ENCODE measurements around the gene UBE2J2. TPM values are rescaled to one million over a fixed set of nuclear protein-coding genes. Genes with fewer than 3 reads are reported as not detected.

The UBE2J2 gene
- total RNA-seq, 2 donors from 2014 or later: 23.6 to 39.2 TPM

DNA sequence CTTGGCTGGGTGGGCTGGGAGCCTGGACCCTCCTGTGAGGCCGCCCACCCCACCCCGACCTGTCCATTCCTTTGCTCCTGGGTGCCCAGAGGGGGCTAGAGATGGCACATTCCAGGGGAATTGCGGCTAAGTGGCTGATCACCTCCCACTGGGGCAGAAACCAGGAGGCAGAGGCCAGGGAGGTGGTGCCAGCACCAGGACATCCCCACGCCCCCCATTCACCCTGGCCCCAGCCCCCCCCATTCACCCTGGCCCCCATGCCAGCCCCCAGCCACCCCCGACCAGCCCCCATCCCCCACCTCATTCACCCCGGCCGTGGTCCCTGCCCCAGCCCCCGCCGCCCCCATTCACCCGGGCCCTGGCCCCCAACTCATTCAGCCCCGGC is 33.3 kb downstream of the UBE2J2 start:
- intact Hi-C loops (cut with DNase I): no loop called here
- ATAC-seq: no peak
- WGBS, 2 donors: 37% methylated on average over 6 of the region's 11 CpGs; no CpG with 5 or more reads in 1 of the 2 donors
- H3K4me3 ChIP-seq: no peak overlapping the region
- H3K27me3 ChIP-seq: peaks cover 0 to 5% of the 10 kb centered on the region in 2 donors
- no peak for DNase-seq
- TF ChIP-seq POLR2A (IDR thresholded peaks at IDR 0.05): no peak
- no peak for TF ChIP-seq CTCF (IDR thresholded peaks at IDR 0.05)
- no peaks in the 10 kb centered on the region for H3K9me3 ChIP-seq
- H3K27ac ChIP-seq: no peak overlapping the region
- peaks cover 13% of the 10 kb centered on the region for H3K4me1 ChIP-seq
- no peaks in the 10 kb centered on the region for H3K36me3 ChIP-seq (replicated peaks in 1 of 2; ENCODE audit: insufficient read depth in 1 of 2, low read depth in 2 of 2)

DNA sequence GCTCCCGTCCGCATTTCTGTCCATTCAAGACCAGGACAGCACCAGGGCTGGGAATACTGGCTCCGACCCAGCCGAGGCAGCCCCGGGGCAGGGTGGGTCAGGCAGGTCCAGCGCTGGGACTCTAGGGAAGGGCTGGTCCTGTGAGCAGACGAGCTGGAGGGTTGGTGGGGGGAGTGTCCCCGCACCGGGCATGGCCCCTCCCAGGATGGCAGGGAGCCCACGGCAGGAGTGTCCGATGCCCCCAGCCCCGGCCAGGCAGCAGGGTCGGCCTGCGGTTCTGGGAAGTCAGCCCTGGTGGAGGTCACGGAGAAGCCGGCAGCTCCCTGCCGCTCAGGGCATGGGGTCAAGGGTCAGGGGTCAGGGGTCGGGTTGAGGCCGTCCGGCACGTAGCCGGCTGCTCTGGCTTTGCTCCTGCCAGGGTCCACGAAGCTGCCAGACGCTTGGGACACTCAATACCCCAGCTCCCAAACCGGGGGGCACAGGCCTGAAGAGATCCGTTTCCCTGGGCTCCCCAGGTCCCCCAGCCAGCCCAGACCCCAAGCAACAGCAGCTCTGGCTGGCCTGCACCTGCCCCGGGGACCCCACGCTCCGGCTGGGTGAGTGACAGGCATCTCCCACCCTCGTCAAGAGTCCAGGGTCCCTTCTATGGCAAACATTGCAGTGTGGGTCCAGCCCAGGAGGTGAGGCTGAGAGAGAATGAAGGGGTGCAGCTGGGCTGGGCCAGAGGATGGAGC is 33.9 kb downstream of the UBE2J2 start:
- TF ChIP-seq POLR2A (IDR thresholded peaks at IDR 0.05) (no peak), CTCF (IDR thresholded peaks at IDR 0.05) (no peak)
- Histone ChIP-seq H3K27me3 (peaks cover 0 to 5% of the 10 kb centered on the region in 2 donors), H3K4me3 (no peak overlapping the region), H3K9me3 (no peaks in the 10 kb centered on the region), H3K4me1 (peaks cover 13% of the 10 kb centered on the region), H3K27ac (no peak overlapping the region), H3K36me3 (replicated peaks in 1 of 2; ENCODE audit: insufficient read depth in 1 of 2, low read depth in 2 of 2) (no peaks in the 10 kb centered on the region)
- DNase-seq: no peak
- ATAC-seq: no peak
- intact Hi-C loops (cut with DNase I): no loop called here
- WGBS, 2 donors: 39% methylated on average over 30 of the region's 30 CpGs; no CpG with 5 or more reads in 1 of the 2 donors

GRCh38 chr1:1239227-1239613 is 34.4 kb downstream of the UBE2J2 start:
- Histone ChIP-seq H3K9me3 (no peaks in the 10 kb centered on the region), H3K27me3 (peaks cover 0 to 5% of the 10 kb centered on the region in 2 donors), H3K4me1 (peaks cover 13% of the 10 kb centered on the region), H3K4me3 (no peak overlapping the region), H3K27ac (no peak overlapping the region), H3K36me3 (replicated peaks in 1 of 2; ENCODE audit: insufficient read depth in 1 of 2, low read depth in 2 of 2) (no peaks in the 10 kb centered on the region)
- 82% methylated on average over 15 of the region's 15 CpGs; no CpG with 5 or more reads in 1 of the 2 donors for WGBS, 2 donors
- DNase-seq (no peak), ATAC-seq (no peak)
- TF ChIP-seq POLR2A (IDR thresholded peaks at IDR 0.05) (no peak), CTCF (IDR thresholded peaks at IDR 0.05) (no peak)
- intact Hi-C loops (cut with DNase I): no loop called here

DNA sequence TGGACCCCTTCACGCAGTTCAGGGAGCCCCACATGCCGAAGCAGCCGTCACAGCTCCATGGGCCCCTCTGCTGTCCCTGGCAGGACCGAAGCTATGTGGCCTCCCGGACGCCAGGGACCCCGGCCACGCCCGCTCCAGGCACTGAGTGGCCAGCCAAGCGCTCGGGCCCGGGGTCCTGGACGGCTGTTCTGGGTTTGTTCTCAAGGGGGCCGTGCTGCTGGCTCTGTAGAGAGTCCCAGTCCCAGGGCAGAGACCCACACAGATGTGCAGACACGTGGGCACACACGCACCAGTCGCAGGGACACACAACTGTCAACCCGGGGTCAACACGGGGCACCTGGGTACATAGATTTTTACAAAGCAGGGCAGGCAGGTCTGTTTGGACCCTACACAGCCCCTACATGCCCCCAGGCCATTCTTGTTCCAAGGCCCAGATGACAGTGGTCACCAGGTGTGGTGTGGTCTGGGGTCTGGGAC is 34.9 kb downstream of the UBE2J2 start:
- Histone ChIP-seq H3K4me3 (no peak overlapping the region), H3K27ac (no peak overlapping the region), H3K9me3 (no peaks in the 10 kb centered on the region), H3K36me3 (replicated peaks in 1 of 2; ENCODE audit: insufficient read depth in 1 of 2, low read depth in 2 of 2) (no peaks in the 10 kb centered on the region), H3K4me1 (peaks cover 13% of the 10 kb centered on the region), H3K27me3 (peaks cover 0 to 5% of the 10 kb centered on the region in 2 donors)
- WGBS, 2 donors: 67 to 77% methylated on average over 1 to 19 of the region's 19 CpGs
- intact Hi-C loops (cut with DNase I): no loop called here
- no peak for DNase-seq
- no peak for TF ChIP-seq CTCF (IDR thresholded peaks at IDR 0.05)
- no peak for ATAC-seq

Measured in body of pancreas (tissue), 4 donors.